ENCODE results near the gene CNGA1. TPM values are rescaled to one million over a fixed set of nuclear protein-coding genes. Genes with fewer than 3 reads are reported as not detected.

The CNGA1 gene
- total RNA-seq, 1 experiment from 2014 or later: 1.0 TPM

DNA sequence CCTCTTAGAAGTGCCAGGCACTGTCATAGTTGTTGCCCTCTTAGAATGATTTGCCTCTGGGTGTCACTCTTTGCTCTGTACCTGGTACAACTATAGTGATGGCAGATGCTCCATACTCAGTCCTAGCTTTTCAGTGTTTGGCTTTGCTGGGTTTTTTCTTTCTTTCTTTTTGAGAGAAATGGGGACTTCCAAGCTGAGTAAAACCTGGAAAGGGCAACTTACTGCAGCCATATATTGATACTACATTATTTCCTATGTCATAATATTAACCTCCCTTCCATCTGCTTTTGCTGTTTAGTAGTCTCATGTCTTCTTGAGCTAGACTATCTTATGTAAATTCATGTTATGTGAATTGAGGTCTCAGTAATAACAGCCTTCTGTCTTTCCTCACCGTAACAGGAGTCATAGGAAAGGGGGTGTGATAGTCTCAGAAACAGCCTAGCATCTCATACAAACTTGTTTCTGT, 49.1 kb upstream of the CNGA1 start:
- Mint-ChIP-seq H3K27ac (no peak overlapping the region), H3K4me1 (no peaks in the 10 kb centered on the region), H3K27me3 (ENCODE audit: low read depth) (peaks cover under 1% of the 10 kb centered on the region; the same call in 1 of the 2 replicates), H3K36me3 (ENCODE audit: insufficient read depth in 1 of 3, low read depth in 3 of 3) (peaks cover 0 to 1% (median 0%) of the 10 kb centered on the region in 3 experiments; a peak in 1 of 7 replicates), H3K9me3 (peaks cover 0 to 11% of the 10 kb centered on the region in 2 experiments; a peak in 4 of 5 replicates), H3K4me3 (no peak overlapping the region)
- H2BK20ac ChIP-seq (ENCODE audit: low read depth, low read length, poor library complexity, severe bottlenecking): no peak overlapping the region
- no peak overlapping the region for H2AFZ ChIP-seq (ENCODE audit: low read length)
- TF ChIP-seq, protein P1, sequence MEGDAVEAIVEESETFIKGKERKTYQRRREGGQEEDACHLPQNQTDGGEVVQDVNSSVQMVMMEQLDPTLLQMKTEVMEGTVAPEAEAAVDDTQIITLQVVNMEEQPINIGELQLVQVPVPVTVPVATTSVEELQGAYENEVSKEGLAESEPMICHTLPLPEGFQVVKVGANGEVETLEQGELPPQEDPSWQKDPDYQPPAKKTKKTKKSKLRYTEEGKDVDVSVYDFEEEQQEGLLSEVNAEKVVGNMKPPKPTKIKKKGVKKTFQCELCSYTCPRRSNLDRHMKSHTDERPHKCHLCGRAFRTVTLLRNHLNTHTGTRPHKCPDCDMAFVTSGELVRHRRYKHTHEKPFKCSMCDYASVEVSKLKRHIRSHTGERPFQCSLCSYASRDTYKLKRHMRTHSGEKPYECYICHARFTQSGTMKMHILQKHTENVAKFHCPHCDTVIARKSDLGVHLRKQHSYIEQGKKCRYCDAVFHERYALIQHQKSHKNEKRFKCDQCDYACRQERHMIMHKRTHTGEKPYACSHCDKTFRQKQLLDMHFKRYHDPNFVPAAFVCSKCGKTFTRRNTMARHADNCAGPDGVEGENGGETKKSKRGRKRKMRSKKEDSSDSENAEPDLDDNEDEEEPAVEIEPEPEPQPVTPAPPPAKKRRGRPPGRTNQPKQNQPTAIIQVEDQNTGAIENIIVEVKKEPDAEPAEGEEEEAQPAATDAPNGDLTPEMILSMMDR (conservative IDR thresholded peaks at IDR 0.05): no peak
- no peak overlapping the region for H2BK15ac ChIP-seq (ENCODE audit: low read depth, low read length)
- H4K20me1 ChIP-seq (ENCODE audit: control insufficient read depth, insufficient read depth, insufficient read length): no peaks in the 10 kb centered on the region
- no peaks in the 10 kb centered on the region for H3K23me2 ChIP-seq (ENCODE audit: insufficient read length, low read depth, low read length, poor library complexity, severe bottlenecking)
- H3K27ac ChIP-seq (ENCODE audit: insufficient read length, low read depth, low read length): no peak overlapping the region
- no peak overlapping the region for H4K91ac ChIP-seq (ENCODE audit: insufficient read length, low read depth, low read length)
- no peak overlapping the region for H3K18ac ChIP-seq (ENCODE audit: insufficient read length, low read depth, low read length)
- no peaks in the 10 kb centered on the region for H3K9me3 ChIP-seq (ENCODE audit: control insufficient read depth, low read depth, low read length)
- no peak overlapping the region for H4K8ac ChIP-seq (replicated peaks; ENCODE audit: insufficient read length, low read depth, low read length)
- no peak overlapping the region for H3K9ac ChIP-seq (ENCODE audit: extremely low read depth, insufficient read length, low read length)
- H3K56ac ChIP-seq (ENCODE audit: insufficient read length, low read depth, low read length): no peak overlapping the region
- no peak overlapping the region for H3K14ac ChIP-seq (ENCODE audit: insufficient read depth, low read length)
- no CpG with 5 or more reads among the region's 1 CpG for WGBS (ENCODE audit: extremely low coverage, insufficient read length, low lambda C conversion rate)
- DNase-seq: no peak
- no peaks in the 10 kb centered on the region for H3K4me1 ChIP-seq (ENCODE audit: insufficient read depth, low read length)
- no peak overlapping the region for H3K23ac ChIP-seq (ENCODE audit: insufficient read length, low read depth, low read length)
- no peak overlapping the region for H2AK5ac ChIP-seq (ENCODE audit: insufficient read length, low read length)
- no peak overlapping the region for H3K4ac ChIP-seq (ENCODE audit: low read depth, low read length)
- no peak overlapping the region for H3K4me2 ChIP-seq (ENCODE audit: insufficient read depth, insufficient read length, low read length)
- H4K5ac ChIP-seq (ENCODE audit: insufficient read length, low read depth, low read length): no peak overlapping the region
- no peak overlapping the region for H3T11ph ChIP-seq (ENCODE audit: low read length)
- no peak overlapping the region for H2BK5ac ChIP-seq (ENCODE audit: insufficient read length, low read length)
- no peaks in the 10 kb centered on the region for H3K79me1 ChIP-seq (ENCODE audit: insufficient read depth, low read depth, low read length, poor library complexity, severe bottlenecking)
- H2BK12ac ChIP-seq (ENCODE audit: insufficient read length, low read depth, low read length): no peak overlapping the region
- H2BK120ac ChIP-seq (ENCODE audit: low read depth, low read length, poor library complexity, severe bottlenecking): no peak overlapping the region
- H3K79me2 ChIP-seq (ENCODE audit: insufficient read depth, low read length): no peaks in the 10 kb centered on the region
- H3K27me3 ChIP-seq (ENCODE audit: insufficient read depth, low read length): no peaks in the 10 kb centered on the region
